AG10803 (cell line): Measurements from ENCODE around the gene SPRED2.

Experiments
- DNase-seq: peaks from one replicate; pipeline ENCODE4 v3.0.0; 2010; ENCODE audit warnings: low read depth
- H3K4me3 ChIP-seq: 2 replicates; pipeline ENCODE4 v1.5.1; 2011; ENCODE audit warnings: mild to moderate bottlenecking, low read length, control low read depth
- CTCF ChIP-seq: conservative IDR thresholded peaks from 2 replicates; pipeline ENCODE4 v1.5.1; 2011; ENCODE audit warnings: mild to moderate bottlenecking, low read length, control low read depth, inconsistent platforms

SPRED2 gene

GRCh38 chr2:65334714-65335113 is 97.7 kb downstream of the SPRED2 start:
- H3K4me3 ChIP-seq = no peak overlapping the region
- no peak for DNase-seq
- no peak for TF ChIP-seq CTCF

- DNase-seq = no peak
- TF ChIP-seq CTCF = no peak
- no peak overlapping the region for H3K4me3 ChIP-seq
These were observed 100.9 kb downstream of the SPRED2 start for GRCh38 chr2:65331336-65332025.

GRCh38 chr2:65329525-65329924 is 102.9 kb downstream of the SPRED2 start:
- TF ChIP-seq CTCF = no peak
- H3K4me3 ChIP-seq = no peak overlapping the region
- no peak for DNase-seq

GRCh38 chr2:65326276-65326675 is 106.1 kb downstream of the SPRED2 start:
- no peak for TF ChIP-seq CTCF
- no peak for DNase-seq
- no peak overlapping the region for H3K4me3 ChIP-seq

- DNase-seq = no peak
- H3K4me3 ChIP-seq = no peak overlapping the region
- TF ChIP-seq CTCF = no peak
These were observed 107.3 kb downstream of the SPRED2 start for GRCh38 chr2:65325066-65325465.

DNA sequence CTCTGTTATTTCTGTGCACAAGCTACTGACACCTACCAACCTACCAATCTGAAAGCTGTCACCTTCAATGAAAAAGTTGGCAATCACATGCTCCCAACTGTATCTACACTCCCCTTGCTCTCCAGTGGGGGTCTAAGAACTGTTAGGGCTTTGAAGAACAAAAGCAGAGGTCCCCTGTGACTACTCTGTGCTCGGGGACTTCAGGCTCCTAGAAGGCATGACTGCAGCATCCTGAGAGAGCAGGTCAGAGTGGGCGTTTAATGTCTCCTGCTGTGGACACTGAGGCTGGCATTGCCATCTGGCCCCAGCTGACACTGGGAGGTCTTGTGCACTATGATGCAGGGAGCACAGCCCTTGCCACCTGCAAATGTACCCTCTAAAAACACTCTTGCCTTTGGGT is 111.5 kb downstream of the SPRED2 start:
- DNase-seq = no peak
- H3K4me3 ChIP-seq = no peak overlapping the region
- no peak for TF ChIP-seq CTCF

- no peak overlapping the region for H3K4me3 ChIP-seq
- DNase-seq = peak; percentile 89
- TF ChIP-seq CTCF = peak; percentile 75
These were observed 112.2 kb downstream of the SPRED2 start for GRCh38 chr2:65320042-65320725.
